Measurements from ENCODE around the gene FRRS1.
"Not testable (repeated sequence)": the region's sequence is repeated elsewhere in the genome, so short reads cannot be mapped to it uniquely, and the experiment has no call there.

The FRRS1 gene

GRCh38 chr1:99766378-99766800 is at the start of gene FRRS1:
FRRS1 (minus strand) TSS chr1:99766635; CDS start chr1:99748768, 17,867 bp downstream.
- peak; percentile 37 for DNase-seq

- DNase-seq, result no peak
These were observed 48.0 kb upstream of the FRRS1 start for GRCh38 chr1:99814373-99814900.

GRCh38 chr1:99811747-99812146 is 45.3 kb upstream of the FRRS1 start:
- DNase-seq, result no peak

- no peak for DNase-seq
These were observed 44.6 kb upstream of the FRRS1 start for GRCh38 chr1:99811075-99811474.

GRCh38 chr1:99808391-99809115 is 42.1 kb upstream of the FRRS1 start:
- DNase-seq, result no peak

- DNase-seq, result no peak
These were observed 40.4 kb upstream of the FRRS1 start for GRCh38 chr1:99806882-99807281.

- no peak for DNase-seq
These were observed 35.1 kb upstream of the FRRS1 start for GRCh38 chr1:99801584-99801983.

- DNase-seq, result not testable (repeated sequence)
These were observed 27.4 kb upstream of the FRRS1 start for GRCh38 chr1:99793861-99794260.

- no peak for DNase-seq
These were observed 23.3 kb upstream of the FRRS1 start for GRCh38 chr1:99789715-99790114.

- DNase-seq, result no peak
These were observed 22.5 kb upstream of the FRRS1 start for GRCh38 chr1:99788896-99789295.

GRCh38 chr1:99786751-99787501 is 20.5 kb upstream of the FRRS1 start:
- DNase-seq, result no peak

GRCh38 chr1:99784809-99785255 is 18.4 kb upstream of the FRRS1 start:
- no peak for DNase-seq

GRCh38 chr1:99784143-99784542 is 17.7 kb upstream of the FRRS1 start:
- no peak for DNase-seq

GRCh38 chr1:99782920-99783319 is 16.5 kb upstream of the FRRS1 start:
- DNase-seq, result no peak

GRCh38 chr1:99782397-99782796 is 16.0 kb upstream of the FRRS1 start:
- DNase-seq, result no peak

- DNase-seq, result no peak
These were observed 15.4 kb upstream of the FRRS1 start for GRCh38 chr1:99781798-99782197.

GRCh38 chr1:99777752-99778151 is 11.3 kb upstream of the FRRS1 start:
- no peak for DNase-seq

GRCh38 chr1:99776120-99776519 is 9.7 kb upstream of the FRRS1 start:
- no peak for DNase-seq

GRCh38 chr1:99772809-99773208 is 6.4 kb upstream of the FRRS1 start:
- DNase-seq, result no peak

GRCh38 chr1:99771513-99771918 is 5.1 kb upstream of the FRRS1 start:
- DNase-seq, result no peak

- no peak for DNase-seq
These were observed 2.2 kb upstream of the FRRS1 start for GRCh38 chr1:99768524-99769245.

- DNase-seq, result no peak
These were observed 1.7 kb upstream of the FRRS1 start for GRCh38 chr1:99768104-99768503.

- DNase-seq, result no peak
These were observed 1.5 kb downstream of the FRRS1 start for GRCh38 chr1:99764909-99765308.

Data from activated T-cell treated with anti-CD3 and anti-CD28 coated beads, Interleukin-2, amount 50 U/mL, for 1 hour (primary cell).